Osteoblast (primary cell): ENCODE measurements around the gene ST6GALNAC3. TPM values are rescaled to one million over a fixed set of nuclear protein-coding genes. Genes with fewer than 3 reads are reported as not detected.
"Not testable (repeated sequence)": the region's sequence is repeated elsewhere in the genome, so short reads cannot be mapped to it uniquely, and the experiment has no call there.

Experiments used
- DNase-seq: peaks from one replicate; pipeline ENCODE4 v3.0.0; 2011; ENCODE audit warnings: low spot score, mixed read lengths; ENCODE audit not compliant: insufficient read length; ENCODE audit errors: missing footprints
- H2AFZ ChIP-seq: 2 replicates; pipeline ENCODE4 v1.6.0; 2011; ENCODE audit warnings: mild to moderate bottlenecking, low read length
- H3K27ac ChIP-seq: 2 replicates; pipeline ENCODE4 v1.5.1; 2011; ENCODE audit warnings: mild to moderate bottlenecking, low read depth, low read length, moderate library complexity
- H3K27me3 ChIP-seq: 2 replicates; pipeline ENCODE4 v1.6.0; 2012; ENCODE audit warnings: mild to moderate bottlenecking, control low read depth, inconsistent platforms, low read length, moderate library complexity; ENCODE audit not compliant: insufficient read depth
- H3K36me3 ChIP-seq: 2 replicates; pipeline ENCODE4 v1.5.1; 2011; ENCODE audit warnings: mild to moderate bottlenecking, low read length, control low read depth, moderate library complexity; ENCODE audit not compliant: insufficient read depth
- H3K4me1 ChIP-seq: 2 replicates; pipeline ENCODE4 v1.5.1; 2011; ENCODE audit warnings: mild to moderate bottlenecking, low read length, control low read depth, moderate library complexity; ENCODE audit not compliant: insufficient read depth
- H3K4me2 ChIP-seq: 2 replicates; pipeline ENCODE4 v1.6.0; 2011; ENCODE audit warnings: mild to moderate bottlenecking, low read length; ENCODE audit not compliant: insufficient read depth
- H3K4me3 ChIP-seq: fragments of 200-600 bp; sonication (generic); 3 replicates; pipeline ENCODE4 v1.5.1; 2012; ENCODE audit warnings: mild to moderate bottlenecking, low read length, inconsistent platforms; ENCODE audit not compliant: insufficient read depth
- H3K79me2 ChIP-seq: 2 replicates; pipeline ENCODE4 v1.6.0; 2012; ENCODE audit warnings: mild to moderate bottlenecking, low read length, control low read depth, inconsistent platforms; ENCODE audit not compliant: insufficient read depth
- H3K9me3 ChIP-seq: 2 replicates; pipeline ENCODE4 v1.5.1; 2011; ENCODE audit warnings: low read depth, low read length, control low read depth
- H4K20me1 ChIP-seq: 2 replicates; pipeline ENCODE4 v1.6.0; 2012; ENCODE audit warnings: mild to moderate bottlenecking, low read length, control low read depth; ENCODE audit not compliant: insufficient read depth
- CTCF ChIP-seq: IDR thresholded peaks from 2 replicates; pipeline ENCODE4 v1.5.1; 2011; ENCODE audit warnings: mild to moderate bottlenecking, low read depth, low read length, moderate library complexity; ENCODE audit errors: extremely low read depth
- total RNA-seq: library from RNA; depleted of rRNA; stranded (reverse); fragments of >200 nt; gene quantifications from 2 replicates; pipeline ENCODE4 v1.2.3, GENCODE V29; 2012

The ST6GALNAC3 gene
- total RNA-seq, 1 donor: not detected

- no peak overlapping the region for H3K4me3 ChIP-seq
- H3K4me2 ChIP-seq: no peak overlapping the region
- H3K27ac ChIP-seq: no peak overlapping the region
- TF ChIP-seq CTCF: no peak
- H3K79me2 ChIP-seq: no peaks in the 10 kb centered on the region
- no peaks in the 10 kb centered on the region for H3K36me3 ChIP-seq
- H3K9me3 ChIP-seq: no peaks in the 10 kb centered on the region
- H4K20me1 ChIP-seq: no peaks in the 10 kb centered on the region
- no peaks in the 10 kb centered on the region for H3K27me3 ChIP-seq
- DNase-seq: no peak
- H2AFZ ChIP-seq: no peak overlapping the region
- no peaks in the 10 kb centered on the region for H3K4me1 ChIP-seq
Observed at GRCh38 chr1:76109901-76110560, 35.5 kb downstream of the ST6GALNAC3 start.

- H3K27me3 ChIP-seq: no peaks in the 10 kb centered on the region
- no peaks in the 10 kb centered on the region for H3K79me2 ChIP-seq
- no peak for TF ChIP-seq CTCF
- no peak overlapping the region for H2AFZ ChIP-seq
- DNase-seq: no peak
- no peaks in the 10 kb centered on the region for H3K4me1 ChIP-seq
- no peak overlapping the region for H3K4me3 ChIP-seq
- no peaks in the 10 kb centered on the region for H4K20me1 ChIP-seq
- no peaks in the 10 kb centered on the region for H3K36me3 ChIP-seq
- no peak overlapping the region for H3K27ac ChIP-seq
- no peaks in the 10 kb centered on the region for H3K9me3 ChIP-seq
- no peak overlapping the region for H3K4me2 ChIP-seq
Observed at GRCh38 chr1:76110666-76111065, 36.1 kb downstream of the ST6GALNAC3 start.

- H3K4me2 ChIP-seq, H4K20me1 ChIP-seq, H3K4me1 ChIP-seq, H3K9me3 ChIP-seq, H3K36me3 ChIP-seq, H3K27me3 ChIP-seq, H3K27ac ChIP-seq, H2AFZ ChIP-seq, DNase-seq, H3K4me3 ChIP-seq, H3K79me2 ChIP-seq: not testable (repeated sequence)
Observed at GRCh38 chr1:76112321-76112720, 37.8 kb downstream of the ST6GALNAC3 start.

- no peak for DNase-seq
- H3K4me3 ChIP-seq: no peak overlapping the region
- no peaks in the 10 kb centered on the region for H3K27me3 ChIP-seq
- H3K27ac ChIP-seq: no peak overlapping the region
- H3K36me3 ChIP-seq: no peaks in the 10 kb centered on the region
- TF ChIP-seq CTCF: no peak
- no peaks in the 10 kb centered on the region for H3K4me1 ChIP-seq
- H3K79me2 ChIP-seq: no peaks in the 10 kb centered on the region
- no peak overlapping the region for H3K4me2 ChIP-seq
- no peaks in the 10 kb centered on the region for H4K20me1 ChIP-seq
- no peaks in the 10 kb centered on the region for H3K9me3 ChIP-seq
- H2AFZ ChIP-seq: no peak overlapping the region
Observed at GRCh38 chr1:76113446-76113845, 38.9 kb downstream of the ST6GALNAC3 start.
